HCT116 (cell line): Measurements from ENCODE around the gene SNRPA.

ENCODE experiments used
- CBX3 ChIP-seq: IDR thresholded peaks from 2 replicates; pipeline ENCODE4 v1.6.1; 2012; ENCODE audit warnings: low read depth
- CTCF ChIP-seq, 3 experiments: fragments of 200-600 bp in 1 of 3; sonication (generic) in 1 of 3; IDR thresholded peaks in 2 of 3; conservative IDR thresholded peaks in 1 of 3; 2 replicates each; pipeline ENCODE4 v1.5.1; 2012 to 2017; ENCODE audit warnings: low read depth in 2 of 3, low read length in 2 of 3, antibody characterized with exemption in 1 of 3, borderline replicate concordance in 1 of 3, control low read depth in 1 of 3, mild to moderate bottlenecking in 1 of 3, mixed read lengths in 1 of 3, mixed run types in 1 of 3, moderate library complexity in 1 of 3; ENCODE audit not compliant: insufficient read depth in 1 of 3
- SRF ChIP-seq: IDR thresholded peaks from 2 replicates; pipeline ENCODE4 v1.6.1; 2012; ENCODE audit warnings: low read depth
- ZNF274 ChIP-seq: fragments of 200-500 bp; sonication (Bioruptor generic); IDR thresholded peaks from 2 replicates; pipeline ENCODE4 v1.6.1; 2014; ENCODE audit warnings: mild to moderate bottlenecking, low read depth, low read length, inconsistent platforms

GRCh38 chr19:40739871-40740703 is 10.9 kb upstream of the SNRPA start:
- TF ChIP-seq ZNF274: no peak
- no peak for TF ChIP-seq CTCF (IDR thresholded peaks at IDR 0.05 in 2 of 3, conservative IDR thresholded peaks at IDR 0.05 in 1 of 3; ENCODE audit: borderline replicate concordance in 1 of 3, insufficient read depth in 1 of 3, low read depth in 2 of 3, low read length in 2 of 3)
- no peak for TF ChIP-seq CBX3
- TF ChIP-seq SRF: no peak
